ENCODE data around the gene NGEF.

GRCh38 chr2:232870018-232870765, 142.9 kb downstream of the NGEF start, which contains the start of gene SNORC:
- TF ChIP-seq POLR2A (IDR thresholded peaks at IDR 0.05): no peak
- no peak for TF ChIP-seq CTCF (IDR thresholded peaks at IDR 0.05)
